HepG2 (cell line): ENCODE measurements around the gene GPER1. TPM values are rescaled to one million over a fixed set of nuclear protein-coding genes. Genes with fewer than 3 reads are reported as not detected.

Experiments
- ATAC-seq: fragments of 200-7000 bp; cut with Tn5 transposase; 3 replicates; pipeline ENCODE4 v1.9.1; 2020; ENCODE audit warnings: mild to moderate bottlenecking, moderate library complexity
- BruUV-seq: library from RNA; stranded (reverse); fragments of 400-500 nt; replicated peaks from 2 replicates; lab custom pipeline; 2021; lab: Mats Ljungman, UMichigan
- CTCF ChIA-PET: fragments of 300-600 bp; formaldehyde crosslinking; extraction: SDS; loops from one replicate; lab custom pipeline; 2021; ENCODE audit warnings: low total read pairs, inconsistent platforms, low intra/inter-chr PET ratio; lab: Yijun Ruan, JAX
- POLR2A ChIA-PET: fragments of 350-600 bp; sonication (Branson Sonifier 250); formaldehyde crosslinking; loops from one replicate; lab custom pipeline; 2020; ENCODE audit warnings: antibody characterized with exemption, inconsistent platforms; lab: Yijun Ruan, JAX
- DNase-seq: peaks from one replicate; pipeline ENCODE4 v3.0.0-alpha.2; 2015; ENCODE audit warnings: low spot score
- FAIRE-seq: peaks from 3 replicates; lab custom pipeline; 2011; peaks lifted over from hg19 to GRCh38; lab: Jason Lieb, UNC
- H2AFZ ChIP-seq: one replicate; pipeline ENCODE4 v1.6.1; 2011; ENCODE audit warnings: low read length, inconsistent platforms
- H3K27ac ChIP-seq: fragments of 300-600 bp; 3 replicates; pipeline ENCODE4 v1.8.0; 2011; ENCODE audit warnings: mixed run types, mild to moderate bottlenecking, mixed read lengths, low read length, inconsistent platforms; ENCODE audit not compliant: insufficient read depth; ENCODE audit errors: extremely low read length
- H3K27me3 ChIP-seq, 2 experiments: fragments of 200-600 bp in 1 of 2; 2 replicates in 1 of 2; 3 replicates in 1 of 2; pipeline versions ENCODE4 v1.6.0 to v1.8.0; 2011; ENCODE audit warnings: low read length in 2 of 2, mild to moderate bottlenecking in 2 of 2, moderate library complexity in 2 of 2, inconsistent platforms in 1 of 2; ENCODE audit not compliant: insufficient read depth in 2 of 2, control insufficient read depth in 1 of 2
- H3K36me3 ChIP-seq, 2 experiments: fragments of 200-600 bp in 1 of 2; replicated peaks in 1 of 2; 2 replicates in 1 of 2; 3 replicates in 1 of 2; pipeline versions ENCODE4 v1.5.1 to v1.8.0; 2011; ENCODE audit warnings: low read length in 2 of 2, inconsistent platforms in 1 of 2; ENCODE audit not compliant: insufficient read depth in 2 of 2, control insufficient read depth in 1 of 2
- H3K4me1 ChIP-seq: 2 replicates; pipeline ENCODE4 v1.5.1; 2012; ENCODE audit warnings: low read length, inconsistent platforms; ENCODE audit not compliant: insufficient read depth
- H3K4me2 ChIP-seq: 2 replicates; pipeline ENCODE4 v1.6.0; 2011; ENCODE audit warnings: low read depth, low read length, inconsistent platforms
- H3K4me3 ChIP-seq, 3 experiments: fragments of 200-600 bp in 1 of 3; sonication (generic), shearing (Covaris generic) in 1 of 3; replicated peaks in 1 of 3; 2 replicates each; pipeline ENCODE4 v1.5.1; 2011 to 2016; ENCODE audit warnings: low read length in 3 of 3, inconsistent platforms in 2 of 3, low read depth in 2 of 3, mild to moderate bottlenecking in 2 of 3, control low read depth in 1 of 3, mixed read lengths in 1 of 3; ENCODE audit not compliant: insufficient read depth in 1 of 3
- H3K79me2 ChIP-seq: one replicate; pipeline ENCODE4 v1.6.1; 2011; ENCODE audit warnings: low read length, inconsistent platforms; ENCODE audit not compliant: insufficient read depth
- H3K9ac ChIP-seq: 2 replicates; pipeline ENCODE4 v1.6.0; 2011; ENCODE audit warnings: mild to moderate bottlenecking, low read depth, low read length, inconsistent platforms; ENCODE audit not compliant: insufficient read depth
- H3K9me3 ChIP-seq: 2 replicates; pipeline ENCODE4 v1.5.1; 2012; ENCODE audit warnings: mild to moderate bottlenecking, low read length
- H4K20me1 ChIP-seq: 2 replicates; pipeline ENCODE4 v1.6.0; 2011; ENCODE audit warnings: inconsistent platforms, mild to moderate bottlenecking, low read length, moderate library complexity; ENCODE audit not compliant: insufficient read depth
- CBX2 ChIP-seq, 2 experiments: fragments of 200-600 bp in 1 of 2; sonication (generic); formaldehyde crosslinking in 1 of 2; IDR thresholded peaks; 2 replicates each; pipeline versions ENCODE4 v1.7.0 to v1.8.1; 2018 to 2022; ENCODE audit warnings: low read depth in 2 of 2, low read length in 1 of 2, mild to moderate bottlenecking in 1 of 2, missing genetic modification reagents in 1 of 2
- SAP130 ChIP-seq: IDR thresholded peaks from 2 replicates; pipeline ENCODE4 v1.6.1; 2016; ENCODE audit warnings: low read depth
- ZNF574 ChIP-seq: sonication (generic); formaldehyde crosslinking; IDR thresholded peaks from 2 replicates; pipeline ENCODE4 v1.4.0; 2020; ENCODE audit warnings: missing genetic modification reagents
- ZNF709 ChIP-seq: sonication (generic); formaldehyde crosslinking; IDR thresholded peaks from 2 replicates; pipeline ENCODE4 v1.5.0; 2020; ENCODE audit warnings: mild to moderate bottlenecking, missing genetic modification reagents
- ZSCAN21 ChIP-seq: sonication (generic); formaldehyde crosslinking; IDR thresholded peaks from 2 replicates; pipeline ENCODE4 v1.8.0; 2022; ENCODE audit warnings: mild to moderate bottlenecking, missing genetic modification reagents, moderate library complexity, borderline replicate concordance
- WGBS: methylation state at CpG from one replicate; pipeline ENCODE4 v1.1.6; 2017; ENCODE audit warnings: low lambda C conversion rate; 5-methylcytosine and 5-hydroxymethylcytosine counted together
- in situ Hi-C: cut with HindIII; loops from 2 replicates; pipeline ENCODE4 v1.10.0; 2017; ENCODE audit warnings: low pct_unique_long_range_greater_than_20kb; ENCODE audit not compliant: extremely low pct_ligation_motif_present
- intact Hi-C: fragments of 100-400 bp; cut with micrococcal nuclease; formaldehyde crosslinking; loops from one replicate; pipeline ENCODE4 v1.10.0; 2022; ENCODE audit not compliant: unreplicated experiment
- polyA plus RNA-seq, 8 experiments: library from polyadenylated mRNA; depleted of rRNA in 3 of 8; stranded (reverse) in 7 of 8; unstranded in 1 of 8; fragments of >200 nt; fragmentation: Illumina TruSeq in 4 of 8; extraction: Trizol in 4 of 8; gene quantifications; 2 replicates each; pipeline versions ENCODE4 v1.2.1 to v1.2.3, GENCODE V29; 2011 to 2016; ENCODE audit warnings: low read depth in 4 of 8, missing spikeins in 1 of 8, mixed read lengths in 1 of 8; ENCODE audit not compliant: insufficient read depth in 1 of 8
- total RNA-seq, 5 experiments: library from RNA; depleted of rRNA; stranded (reverse); fragments of >200 nt; fragmentation: Illumina TruSeq; extraction: Trizol; gene quantifications; 2 replicates each; pipeline ENCODE4 v1.2.3, GENCODE V29; 2016; ENCODE audit warnings: low read depth in 1 of 5

GPER1 gene
- total and polyA plus RNA-seq, 2 of the 13 experiments (the other 11 are each of a cell fraction or from before 2014, with no cell fraction given): 12.7 to 19.7 TPM

- FAIRE-seq (no peak), ATAC-seq (no peak)
- H3K4me2 ChIP-seq: no peak overlapping the region
These were observed 32.9 kb downstream of the GPER1 start for GRCh38 chr7:1120791-1121190.

More at GRCh38 chr7:1120791-1121190, 32.9 kb downstream of the GPER1 start:
- CTCF ChIA-PET: no interaction called here
- peaks cover 9 to 25% of the 10 kb centered on the region in 2 experiments; a peak in 4 of 5 replicates for H3K36me3 ChIP-seq
- no peaks in the 10 kb centered on the region for H3K9me3 ChIP-seq
- no TSS peak for BruUV-seq
- POLR2A ChIA-PET: no interaction called here
- WGBS: 97% methylated on average over 22 of the region's 22 CpGs
- H3K9ac ChIP-seq: no peak overlapping the region
- TF ChIP-seq SAP130 (CRISPR knock-in tag) (no peak), ZNF709 (CRISPR knock-in tag) (no peak), ZSCAN21 (CRISPR knock-in tag) (no peak), ZNF574 (CRISPR knock-in tag) (no peak), CBX2 (IDR thresholded peaks at IDR 0.05; ENCODE audit: low read depth, low read length) (no peak), CBX2 (CRISPR knock-in tag; IDR thresholded peaks at IDR 0.05; ENCODE audit: low read depth) (no peak)
- peaks cover 20% of the 10 kb centered on the region for H3K79me2 ChIP-seq
- no peak overlapping the region for H2AFZ ChIP-seq
- H3K4me1 ChIP-seq: no peaks in the 10 kb centered on the region
- no peak overlapping the region for H3K4me3 ChIP-seq
- H3K27ac ChIP-seq: no peak overlapping the region
- DNase-seq: no peak
- in situ Hi-C loops: no loop called here
- H3K27me3 ChIP-seq: no peaks in the 10 kb centered on the region
- intact Hi-C loops: no loop called here
- H4K20me1 ChIP-seq: no peaks in the 10 kb centered on the region
